SIG-M5 (cell line): Measurements from ENCODE around the gene GRIN2C.
"Not testable (repeated sequence)": the region's sequence is repeated elsewhere in the genome, so short reads cannot be mapped to it uniquely, and the experiment has no call there.

Source experiments
- DNase-seq: peaks from one replicate; lab custom pipeline; 2025; lab: John Stamatoyannopoulos, UW

The GRIN2C gene

GRCh38 chr17:74859459-74860228, at the start of gene GRIN2C:
GRIN2C (minus strand) TSS chr17:74859885; CDS start chr17:74855092, 4,793 bp downstream.
- no peak for DNase-seq

GRCh38 chr17:74909097-74909496, 49.4 kb upstream of the GRIN2C start:
- DNase-seq: not testable (repeated sequence)

- no peak for DNase-seq
Measured at GRCh38 chr17:74907012-74907411, 47.3 kb upstream of the GRIN2C start.

GRCh38 chr17:74906214-74906793, 46.6 kb upstream of the GRIN2C start:
- not testable (repeated sequence) for DNase-seq

- DNase-seq: no peak
Measured at GRCh38 chr17:74904687-74905409, 45.2 kb upstream of the GRIN2C start.

- no peak for DNase-seq
Measured at GRCh38 chr17:74903671-74904070, 44.0 kb upstream of the GRIN2C start.

GRCh38 chr17:74903034-74903433, 43.3 kb upstream of the GRIN2C start:
- no peak for DNase-seq

- no peak for DNase-seq
Measured at GRCh38 chr17:74901353-74902135, 41.9 kb upstream of the GRIN2C start.

- DNase-seq: no peak
Measured at GRCh38 chr17:74900208-74900607, 40.5 kb upstream of the GRIN2C start.

- DNase-seq: no peak
Measured at GRCh38 chr17:74898376-74898946, 38.8 kb upstream of the GRIN2C start.

- DNase-seq: no peak
Measured at GRCh38 chr17:74893936-74894671, 34.4 kb upstream of the GRIN2C start.

GRCh38 chr17:74892974-74893911, 33.6 kb upstream of the GRIN2C start, which contains the start of gene FADS6:
FADS6 (minus strand) TSS chr17:74893633; CDS start chr17:74893595, 38 bp downstream.
- DNase-seq: no peak

GRCh38 chr17:74892013-74892841, 32.5 kb upstream of the GRIN2C start:
- no peak for DNase-seq

GRCh38 chr17:74890554-74890953, 30.9 kb upstream of the GRIN2C start:
- DNase-seq: no peak

GRCh38 chr17:74888469-74888868, 28.8 kb upstream of the GRIN2C start:
- no peak for DNase-seq

GRCh38 chr17:74883241-74883745, 23.6 kb upstream of the GRIN2C start:
- DNase-seq: no peak

- no peak for DNase-seq
Measured at GRCh38 chr17:74882517-74883240, 23.0 kb upstream of the GRIN2C start.

GRCh38 chr17:74881073-74881472, 21.4 kb upstream of the GRIN2C start:
- no peak for DNase-seq
